CD4-positive, alpha-beta T cell treated with Interleukin-6 at 100 ng/mL for 8 hours (primary cell): ENCODE data around the gene REEP6.

ENCODE experiments used
- DNase-seq: peaks from one replicate; pipeline ENCODE4 v3.0.0-alpha.2; 2020; ENCODE audit warnings: mixed read lengths, low spot score

Gene REEP6

DNA sequence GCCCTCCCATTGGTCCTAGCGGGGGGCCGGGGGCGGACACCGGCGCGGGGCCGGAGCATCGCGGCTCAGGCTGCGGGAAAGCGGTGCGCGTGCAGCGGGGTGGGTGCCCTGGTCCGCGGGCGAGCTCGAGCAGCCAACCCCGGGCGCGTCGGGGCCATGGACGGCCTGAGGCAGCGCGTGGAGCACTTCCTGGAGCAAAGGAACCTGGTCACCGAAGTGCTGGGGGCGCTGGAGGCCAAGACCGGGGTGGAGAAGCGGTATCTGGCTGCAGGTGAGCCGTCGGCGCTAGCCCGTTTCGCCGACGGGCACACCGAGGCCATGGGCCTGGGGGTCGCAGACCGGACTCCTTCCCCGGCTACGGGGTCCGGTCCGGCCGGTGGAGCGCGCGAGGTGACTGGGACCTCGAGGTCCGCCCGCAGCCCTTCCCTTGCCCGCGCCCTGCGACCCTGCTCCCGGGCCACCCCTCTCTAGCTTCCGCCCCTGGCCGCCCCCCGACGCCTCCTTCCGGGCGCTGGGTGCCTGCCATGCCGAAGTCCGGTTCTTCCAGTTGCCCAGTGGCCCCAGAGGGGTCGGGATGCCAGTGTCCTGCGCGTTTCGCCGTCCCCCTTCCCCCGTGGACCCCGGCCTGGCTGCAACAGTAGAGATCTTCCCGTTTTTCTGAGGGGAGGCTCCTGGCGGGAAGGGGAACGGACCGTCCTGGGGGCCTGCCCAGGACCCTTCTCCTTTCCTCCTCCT, at the start of gene REEP6:
Gene REEP6 (plus strand): TSS at position 68 of the 735 bp plus-strand sequence. CDS start 89 bp downstream, at position 157.
- DNase-seq = no peak

DNA sequence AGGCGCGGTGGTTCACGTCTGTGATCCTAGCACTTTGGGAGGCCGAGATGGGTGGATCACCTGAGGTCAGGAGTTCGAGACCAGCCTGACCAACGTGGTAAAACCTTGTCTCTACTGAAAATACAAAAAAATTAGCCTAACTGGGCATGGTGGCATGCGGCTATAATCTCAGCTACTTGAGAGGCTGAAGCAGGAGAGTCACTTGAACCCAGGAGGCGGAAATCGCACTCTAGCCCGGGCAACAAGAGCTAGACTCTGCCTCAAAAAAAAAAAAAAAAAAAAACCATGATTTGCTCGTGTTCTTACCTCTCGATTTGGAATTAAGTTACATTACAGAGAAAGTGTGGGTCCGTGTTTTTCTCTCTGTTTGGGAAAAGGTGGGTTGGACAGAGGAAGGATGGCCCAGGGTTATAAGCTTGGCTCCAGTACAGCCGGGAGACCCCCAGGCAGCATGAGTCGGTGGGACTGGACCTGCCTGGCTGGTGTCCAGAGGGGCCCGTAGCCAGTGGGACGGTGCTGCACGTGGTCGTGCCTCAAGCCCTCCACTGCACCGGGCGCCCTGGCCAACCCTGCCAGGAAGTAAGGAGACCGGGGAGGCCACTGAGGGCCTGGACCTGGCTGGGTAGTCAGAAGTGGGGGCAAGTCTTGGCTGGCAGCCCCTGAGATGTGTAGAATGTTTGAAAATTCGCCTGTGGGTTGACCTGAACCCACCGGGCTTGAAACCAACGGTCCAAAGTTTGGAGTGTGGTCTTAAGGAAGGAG, 49.1 kb upstream of the REEP6 start:
- DNase-seq = no peak

GRCh38 chr19:1445185-1445931, 45.6 kb upstream of the REEP6 start:
- peak; percentile 68 for DNase-seq

DNA sequence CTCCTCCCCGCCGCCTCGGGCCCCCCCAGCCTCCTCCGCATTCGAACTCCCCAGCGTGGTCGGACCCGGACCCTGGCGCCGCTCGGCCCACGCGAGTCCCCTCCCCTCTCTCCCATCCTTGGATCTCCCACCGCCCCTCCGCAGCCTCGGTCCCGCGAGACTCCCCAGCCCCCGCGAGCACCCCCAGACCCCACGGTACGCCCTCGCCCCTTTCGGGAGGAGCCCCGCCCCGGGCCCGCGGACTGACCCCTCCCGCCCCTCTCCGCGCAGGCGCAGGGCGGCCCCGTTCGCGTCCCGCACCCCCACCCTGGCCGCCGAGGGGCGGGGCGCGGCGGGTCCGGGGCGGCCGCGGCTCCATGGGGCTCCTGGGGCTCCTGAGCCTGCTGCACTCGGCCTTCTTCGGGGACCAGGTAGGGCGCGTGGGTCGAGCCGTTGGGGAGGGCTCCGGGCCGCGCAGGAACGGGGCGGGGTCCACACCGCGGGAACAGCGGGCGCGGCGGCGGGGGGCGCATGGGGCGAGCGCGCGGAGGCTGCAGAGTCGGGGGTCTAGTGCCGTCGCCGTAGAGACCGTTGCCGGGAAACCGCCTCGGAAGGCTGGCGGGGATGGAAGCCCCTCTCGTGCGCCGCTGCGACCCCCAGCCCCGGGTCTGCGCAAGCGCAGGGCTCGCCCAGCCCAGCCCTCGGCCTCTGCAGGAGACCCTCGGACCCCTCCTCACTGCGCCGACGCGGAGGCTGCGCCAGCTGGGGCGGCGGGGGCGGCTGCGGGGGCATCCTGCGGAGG, 44.9 kb upstream of the REEP6 start:
- no peak for DNase-seq

- DNase-seq = no peak
Observed at GRCh38 chr19:1446713-1447481, 44.1 kb upstream of the REEP6 start.

DNA sequence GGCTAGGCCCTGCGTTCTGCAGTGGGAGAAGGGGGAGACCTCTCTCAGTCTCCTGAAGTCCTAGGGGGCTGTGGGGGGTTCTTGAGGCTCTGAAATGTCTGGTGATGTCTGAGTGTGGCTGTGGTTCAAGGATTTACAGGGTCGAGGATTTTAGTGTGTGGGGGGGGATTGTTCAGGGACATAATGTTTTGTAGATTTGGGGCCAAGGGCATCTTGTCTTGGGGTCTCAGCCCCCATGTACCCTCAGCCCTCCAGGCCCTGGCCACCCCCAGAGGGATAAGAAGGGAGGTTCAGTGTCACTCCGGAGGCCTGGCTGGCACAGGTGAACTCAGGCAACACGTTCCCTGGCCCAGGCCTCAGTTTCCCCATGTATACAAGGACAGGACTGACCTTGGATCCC, 43.5 kb upstream of the REEP6 start:
- DNase-seq = no peak

- no peak for DNase-seq
Observed at GRCh38 chr19:1447944-1448343, 43.0 kb upstream of the REEP6 start.

GRCh38 chr19:1449467-1450442, 41.2 kb upstream of the REEP6 start, which contains the start of gene APC2:
Gene APC2 (plus strand): TSS chr19:1450121. CDS start chr19:1453002, 2,881 bp downstream.
- DNase-seq = no peak

DNA sequence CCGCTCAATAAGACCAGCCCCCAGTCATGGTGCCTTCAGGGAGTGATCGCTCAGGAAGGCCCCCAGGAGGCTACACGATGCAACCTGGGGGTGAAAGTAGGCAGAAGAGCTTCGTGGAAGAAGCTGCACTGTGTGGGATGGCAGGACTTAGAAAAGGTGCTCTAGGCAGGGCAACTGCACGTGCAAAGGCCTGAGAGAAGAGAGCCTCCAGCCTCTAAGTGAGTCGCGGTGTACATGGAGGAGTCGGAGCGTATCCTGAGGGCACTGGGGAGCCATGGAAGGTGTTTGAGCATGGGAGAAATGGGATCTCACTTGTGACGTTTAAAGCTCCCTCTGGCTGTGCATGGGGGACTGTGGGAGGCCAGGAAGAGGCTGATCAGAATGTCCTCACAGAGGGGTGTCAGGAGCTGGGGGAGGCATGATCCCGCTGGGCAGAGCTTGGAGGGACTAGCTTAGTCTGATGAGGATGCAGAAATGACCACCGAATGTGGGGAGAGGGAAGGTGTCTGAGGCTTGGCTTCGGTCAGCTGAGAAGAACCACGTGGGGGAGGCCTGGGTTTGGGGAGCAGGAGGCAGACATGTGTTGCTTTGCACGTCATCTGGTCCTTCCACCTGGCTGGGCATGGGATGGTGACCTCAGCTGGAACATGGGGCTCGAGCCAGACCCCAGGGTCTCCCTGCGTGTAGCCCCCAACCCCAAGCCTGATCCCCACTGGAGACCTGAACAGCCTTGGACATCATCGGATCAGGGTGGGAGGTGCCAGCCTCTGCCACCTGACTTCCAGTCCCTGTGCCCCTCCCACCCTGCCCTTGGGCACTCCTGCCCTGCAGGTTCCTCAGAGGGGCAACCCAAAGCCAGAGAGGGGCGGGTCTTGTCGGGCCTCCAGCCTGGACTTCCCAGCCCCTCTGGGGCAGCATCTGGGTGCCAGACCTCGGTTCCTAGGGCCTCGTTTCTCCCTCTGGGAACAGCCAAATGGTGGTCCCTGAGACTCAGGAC, 39.9 kb upstream of the REEP6 start:
- DNase-seq = no peak

- DNase-seq = no peak
Observed at GRCh38 chr19:1451916-1452801, 38.8 kb upstream of the REEP6 start.

DNA sequence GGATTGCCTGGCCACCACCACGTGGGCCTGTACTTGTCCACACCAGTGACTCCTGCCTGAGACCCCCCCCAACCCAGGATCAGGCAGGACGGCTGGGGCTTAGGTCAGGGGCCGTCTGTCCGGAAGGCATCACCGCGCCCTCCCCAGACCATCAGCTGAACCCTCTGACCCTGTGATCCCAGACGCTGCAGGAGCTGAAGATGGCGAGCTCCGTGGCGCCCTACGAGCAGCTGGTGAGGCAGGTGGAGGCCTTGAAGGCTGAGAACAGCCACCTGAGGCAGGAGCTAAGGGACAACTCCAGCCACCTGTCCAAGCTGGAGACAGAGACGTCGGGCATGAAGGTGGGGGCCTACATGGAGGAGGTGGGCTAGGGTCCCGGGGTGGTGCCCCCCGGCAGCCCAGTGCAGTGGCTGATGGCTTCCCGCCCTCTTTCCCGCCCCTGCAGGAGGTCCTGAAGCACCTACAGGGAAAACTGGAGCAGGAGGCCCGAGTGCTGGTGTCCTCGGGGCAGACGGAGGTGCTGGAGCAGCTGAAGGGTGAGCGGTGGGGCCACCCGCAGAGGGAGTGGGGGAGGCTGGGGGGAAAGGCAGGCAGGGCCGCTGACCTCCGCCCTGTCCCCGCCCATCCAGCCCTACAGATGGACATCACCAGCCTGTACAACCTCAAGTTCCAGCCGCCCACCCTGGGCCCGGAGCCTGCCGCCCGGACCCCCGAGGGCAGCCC, 38.0 kb upstream of the REEP6 start:
- DNase-seq = no peak

DNA sequence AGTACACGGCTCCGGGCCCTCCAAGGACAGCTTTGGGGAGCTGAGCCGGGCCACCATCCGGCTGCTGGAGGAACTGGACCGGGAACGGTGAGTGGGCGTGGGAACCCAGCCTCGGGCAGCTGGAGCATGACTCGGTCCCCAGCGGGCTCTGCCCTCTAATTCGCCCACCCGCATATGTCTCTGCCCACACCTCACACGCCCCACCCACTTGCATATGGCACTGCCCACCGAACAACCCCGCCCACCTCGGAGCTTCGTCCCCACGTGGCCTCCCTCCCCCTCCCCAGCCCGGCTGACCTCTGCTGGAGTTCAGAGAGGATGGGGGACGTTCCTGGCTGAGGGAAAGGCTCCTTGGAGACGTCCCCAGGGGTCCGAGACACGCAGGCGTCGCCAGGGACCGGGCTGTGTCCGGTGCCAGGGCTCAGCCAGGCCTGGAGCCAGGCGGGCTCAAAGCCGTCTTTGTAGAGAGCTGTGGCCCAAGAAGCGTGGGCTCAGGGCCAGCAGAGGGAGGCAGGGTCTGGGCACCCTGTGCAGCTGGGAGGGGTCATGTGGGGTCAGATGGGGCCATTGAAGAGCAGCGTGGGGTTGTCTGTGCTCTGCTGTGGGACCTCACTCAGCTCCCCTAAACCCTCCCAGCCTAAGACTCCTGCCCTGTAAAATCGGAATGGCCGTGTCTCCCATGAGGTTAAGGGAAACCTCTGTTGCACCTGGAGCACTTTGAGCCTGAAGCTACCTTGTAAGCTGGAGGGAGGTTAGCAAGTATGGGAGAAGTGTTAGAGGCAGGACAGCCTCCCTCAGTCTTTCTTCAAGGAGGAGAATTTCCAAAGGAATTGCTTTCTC, 37.2 kb upstream of the REEP6 start:
- DNase-seq = no peak

DNA sequence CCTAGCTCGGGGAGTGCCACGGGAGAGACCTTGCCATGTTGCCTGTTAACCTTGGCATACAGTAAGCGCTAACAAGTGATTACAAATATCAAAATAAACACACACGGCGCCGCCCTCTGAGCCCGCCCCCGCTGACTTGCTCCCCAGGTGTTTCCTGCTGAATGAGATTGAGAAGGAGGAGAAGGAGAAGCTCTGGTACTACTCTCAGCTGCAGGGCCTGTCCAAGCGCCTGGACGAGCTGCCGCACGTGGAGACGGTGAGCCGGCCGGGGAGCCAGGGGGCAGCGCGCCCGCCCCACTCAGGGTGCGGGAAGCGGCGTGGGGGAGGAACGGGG, 36.0 kb upstream of the REEP6 start:
- DNase-seq = no peak

DNA sequence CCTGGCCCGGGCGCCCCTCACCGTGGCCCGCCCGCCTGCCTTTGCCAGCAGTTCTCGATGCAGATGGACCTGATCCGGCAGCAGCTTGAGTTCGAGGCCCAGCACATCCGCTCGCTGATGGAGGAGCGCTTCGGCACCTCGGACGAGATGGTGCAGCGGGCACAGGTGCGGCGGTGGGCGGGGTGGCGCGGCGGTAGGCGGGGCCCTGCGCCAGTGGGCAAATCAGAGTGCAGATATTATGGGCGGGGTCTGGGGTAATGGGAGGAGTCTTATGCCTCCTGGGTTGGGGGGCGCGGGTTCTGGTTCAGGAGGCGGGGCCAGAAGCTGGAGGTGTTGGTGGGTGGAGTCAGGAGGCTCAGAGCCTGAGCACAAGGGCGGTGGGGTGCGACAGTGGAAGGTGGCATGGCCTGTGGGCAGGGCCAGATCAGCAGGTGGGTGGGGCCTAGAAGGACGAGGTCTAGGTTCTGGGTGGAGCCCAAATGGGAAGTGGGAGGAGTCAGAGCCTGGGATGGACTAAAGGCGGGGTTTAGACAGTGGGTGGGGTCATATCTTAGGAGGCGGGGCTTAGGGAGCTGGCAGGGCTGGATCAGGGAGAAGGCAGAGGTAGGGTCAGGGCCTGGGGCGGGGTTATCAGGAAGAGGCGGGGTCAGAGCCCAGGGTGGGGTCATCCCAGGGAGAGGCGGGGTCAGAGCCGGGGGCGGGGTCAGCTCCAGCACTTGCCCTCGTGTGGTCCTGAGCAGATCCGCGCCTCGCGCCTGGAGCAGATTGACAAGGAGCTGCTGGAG, 35.5 kb upstream of the REEP6 start:
- DNase-seq = peak; percentile 26
